ENCODE data around the gene LHX1. TPM values are rescaled to one million over a fixed set of nuclear protein-coding genes. Genes with fewer than 3 reads are reported as not detected.

LHX1 gene
- total and polyA plus RNA-seq, 2 of the 8 experiments (the other 6 are each of a cell fraction or from before 2014, with no cell fraction given): 0.26 to 0.93 TPM

- Histone ChIP-seq H2BK5ac (ENCODE audit: low read depth, low read length) (no peak overlapping the region), H3K79me2 (ENCODE audit: control insufficient read depth in 1 of 2, insufficient read depth in 2 of 2, low read length in 2 of 2) (no peaks in the 10 kb centered on the region), H3K18ac (ENCODE audit: extremely low read depth, low read length) (no peak overlapping the region), H4K8ac (ENCODE audit: extremely low read depth, insufficient read depth, low read length) (no peak overlapping the region), H4K20me1 (replicated peaks in 1 of 2; ENCODE audit: control insufficient read depth in 1 of 2, insufficient read depth in 2 of 2, low read length in 2 of 2) (no peaks in the 10 kb centered on the region), H4K5ac (ENCODE audit: insufficient read length, low read depth, low read length) (no peak overlapping the region), H3K27me3 (replicated peaks in 1 of 4; ENCODE audit: control insufficient read depth in 3 of 4, extremely low read depth in 1 of 4, insufficient read depth in 3 of 4, low read length in 3 of 4) (peaks cover 18 to 37% (median 32%) of the 10 kb centered on the region in 4 experiments), H2AFZ (ENCODE audit: low read length) (no peak overlapping the region), H3K14ac (ENCODE audit: insufficient read length) (no peak overlapping the region), H3K4me2 (ENCODE audit: insufficient read depth in 1 of 2, low read depth in 2 of 2, low read length in 2 of 2) (no peak overlapping the region), H3K27ac (ENCODE audit: low read depth, low read length) (no peak overlapping the region), H2BK20ac (ENCODE audit: low read length) (no peak overlapping the region), H3K4me1 (replicated peaks in 1 of 4; ENCODE audit: control insufficient read depth in 3 of 4, insufficient read depth in 4 of 4, low read length in 3 of 4) (peaks cover 17 to 37% (median 21%) of the 10 kb centered on the region in 4 experiments), H2BK120ac (replicated peaks; ENCODE audit: low read depth, low read length) (no peak overlapping the region), H3K4ac (replicated peaks; ENCODE audit: insufficient read length, low read depth, low read length) (no peak overlapping the region), H2AK5ac (ENCODE audit: low read depth, low read length) (no peak overlapping the region), H3K23me2 (ENCODE audit: low read depth, low read length) (no peaks in the 10 kb centered on the region), H3K9me3 (ENCODE audit: insufficient read depth in 2 of 2, low read depth in 1 of 2, low read length in 1 of 2) (no peaks in the 10 kb centered on the region), H2BK15ac (ENCODE audit: low read length) (no peak overlapping the region), H3K9ac (replicated peaks in 1 of 4; ENCODE audit: extremely low read depth in 1 of 4, low read depth in 3 of 4, low read length in 3 of 4) (no peak overlapping the region), H3K36me3 (ENCODE audit: control insufficient read depth in 2 of 4, insufficient read depth in 4 of 4, low read length in 3 of 4) (no peaks in the 10 kb centered on the region), H3K56ac (replicated peaks; ENCODE audit: insufficient read length, low read depth, low read length) (no peak overlapping the region), H3K23ac (ENCODE audit: insufficient read length) (no peak overlapping the region), H2BK12ac (ENCODE audit: low read depth, low read length) (no peak overlapping the region), H4K91ac (replicated peaks; ENCODE audit: insufficient read length, low read length) (no peak overlapping the region), H3K4me3 (ENCODE audit: extremely low read depth in 1 of 4, insufficient read depth in 2 of 4, low read depth in 3 of 4, low read length in 4 of 4) (no peak overlapping the region), H3K79me1 (ENCODE audit: low read depth, low read length) (no peaks in the 10 kb centered on the region)
- ChIA-PET CTCF (ENCODE audit: partially characterized antibody) (interaction anchor here (1.2 kb wide), 1 partner anchor 121 kb away, joined by 3 read pairs; no protein-coding TSS in a partner anchor), POLR2A (ENCODE audit: partially characterized antibody) (no interaction called here)
- FAIRE-seq (no peak), DNase-seq (ENCODE audit: low read depth in 1 of 2, low spot score in 2 of 2) (no peak)
- WGBS, 2 experiments (ENCODE audit: extremely low coverage in 1 of 2, insufficient coverage in 1 of 2, insufficient read length in 1 of 2, insufficient replicate concordance in 2 of 2, low coverage in 1 of 2, low lambda C conversion rate in 2 of 2, missing lambda C conversion rate in 1 of 2): 84% methylated on average over 3 of the region's 3 CpGs; no CpG with 5 or more reads in 1 of the 2 experiments
- TF ChIP-seq KDM1A (IDR thresholded peaks at IDR 0.05; ENCODE audit: borderline replicate concordance, low read length): no peak
- no peak for TF ChIP-seq PHF8 (conservative IDR thresholded peaks at IDR 0.05; ENCODE audit: low read depth, low read length)
- no peak for TF ChIP-seq NANOG (IDR thresholded peaks at IDR 0.05; ENCODE audit: insufficient read depth, low read depth, low read length, poor library complexity, severe bottlenecking)
- TF ChIP-seq, protein P1, sequence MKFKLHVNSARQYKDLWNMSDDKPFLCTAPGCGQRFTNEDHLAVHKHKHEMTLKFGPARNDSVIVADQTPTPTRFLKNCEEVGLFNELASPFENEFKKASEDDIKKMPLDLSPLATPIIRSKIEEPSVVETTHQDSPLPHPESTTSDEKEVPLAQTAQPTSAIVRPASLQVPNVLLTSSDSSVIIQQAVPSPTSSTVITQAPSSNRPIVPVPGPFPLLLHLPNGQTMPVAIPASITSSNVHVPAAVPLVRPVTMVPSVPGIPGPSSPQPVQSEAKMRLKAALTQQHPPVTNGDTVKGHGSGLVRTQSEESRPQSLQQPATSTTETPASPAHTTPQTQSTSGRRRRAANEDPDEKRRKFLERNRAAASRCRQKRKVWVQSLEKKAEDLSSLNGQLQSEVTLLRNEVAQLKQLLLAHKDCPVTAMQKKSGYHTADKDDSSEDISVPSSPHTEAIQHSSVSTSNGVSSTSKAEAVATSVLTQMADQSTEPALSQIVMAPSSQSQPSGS (IDR thresholded peaks at IDR 0.05; ENCODE audit: low read length): no peak
- no peak for TF ChIP-seq KDM5A (IDR thresholded peaks at IDR 0.05; ENCODE audit: low read length)
- TF ChIP-seq, protein P2, sequence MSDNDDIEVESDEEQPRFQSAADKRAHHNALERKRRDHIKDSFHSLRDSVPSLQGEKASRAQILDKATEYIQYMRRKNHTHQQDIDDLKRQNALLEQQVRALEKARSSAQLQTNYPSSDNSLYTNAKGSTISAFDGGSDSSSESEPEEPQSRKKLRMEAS (IDR thresholded peaks at IDR 0.05): no peak
- TF ChIP-seq FOSL1 (IDR thresholded peaks at IDR 0.05; ENCODE audit: insufficient read depth, low read depth, low read length): no peak
- TF ChIP-seq TCF12 (IDR thresholded peaks at IDR 0.05; ENCODE audit: low read depth, low read length): no peak
- no peak for TF ChIP-seq SP2 (IDR thresholded peaks at IDR 0.05; ENCODE audit: low read length)
- TF ChIP-seq EP300 (IDR thresholded peaks at IDR 0.05; ENCODE audit: borderline replicate concordance in 1 of 2, low read depth in 2 of 2, low read length in 2 of 2): no peak
These were observed 11.0 kb upstream of the LHX1 start for GRCh38 chr17:36926226-36926625.

Measured in H1 (cell line).